ENCODE results near the gene NIPA2.

DNA sequence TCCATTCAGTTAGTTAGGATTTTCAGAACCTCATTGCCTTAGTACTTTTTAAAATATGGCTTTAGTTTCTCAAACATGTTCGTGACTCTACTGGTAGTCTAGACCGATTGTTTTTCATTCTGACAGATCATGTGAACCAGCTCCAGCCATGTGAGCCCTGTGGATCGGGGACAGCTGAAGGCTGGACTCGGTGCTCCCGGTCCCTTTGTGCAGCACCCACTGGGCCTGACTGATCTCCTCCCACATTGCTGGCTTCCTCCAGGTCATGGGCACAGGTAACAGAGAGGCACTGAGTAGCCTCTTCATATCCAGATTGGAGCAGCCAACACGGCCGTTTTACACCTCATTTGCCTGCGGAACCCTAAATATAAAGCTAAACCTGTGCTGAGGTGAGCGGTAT is 30.5 kb downstream of the NIPA2 start:
- TF ChIP-seq, protein P1, sequence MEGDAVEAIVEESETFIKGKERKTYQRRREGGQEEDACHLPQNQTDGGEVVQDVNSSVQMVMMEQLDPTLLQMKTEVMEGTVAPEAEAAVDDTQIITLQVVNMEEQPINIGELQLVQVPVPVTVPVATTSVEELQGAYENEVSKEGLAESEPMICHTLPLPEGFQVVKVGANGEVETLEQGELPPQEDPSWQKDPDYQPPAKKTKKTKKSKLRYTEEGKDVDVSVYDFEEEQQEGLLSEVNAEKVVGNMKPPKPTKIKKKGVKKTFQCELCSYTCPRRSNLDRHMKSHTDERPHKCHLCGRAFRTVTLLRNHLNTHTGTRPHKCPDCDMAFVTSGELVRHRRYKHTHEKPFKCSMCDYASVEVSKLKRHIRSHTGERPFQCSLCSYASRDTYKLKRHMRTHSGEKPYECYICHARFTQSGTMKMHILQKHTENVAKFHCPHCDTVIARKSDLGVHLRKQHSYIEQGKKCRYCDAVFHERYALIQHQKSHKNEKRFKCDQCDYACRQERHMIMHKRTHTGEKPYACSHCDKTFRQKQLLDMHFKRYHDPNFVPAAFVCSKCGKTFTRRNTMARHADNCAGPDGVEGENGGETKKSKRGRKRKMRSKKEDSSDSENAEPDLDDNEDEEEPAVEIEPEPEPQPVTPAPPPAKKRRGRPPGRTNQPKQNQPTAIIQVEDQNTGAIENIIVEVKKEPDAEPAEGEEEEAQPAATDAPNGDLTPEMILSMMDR (IDR thresholded peaks at IDR 0.05) = no peak
- TF ChIP-seq POLR2A (IDR thresholded peaks at IDR 0.05) = no peak

Measured in lower leg skin (tissue), 3 donors.